Nucleus accumbens (tissue), 56 donors: ENCODE measurements around the gene P2RX6.
"Not testable (repeated sequence)": the region's sequence is repeated elsewhere in the genome, so short reads cannot be mapped to it uniquely, and the experiment has no call there.

Experiments
- DNase-seq, 56 donors: peaks; one replicate each; lab custom pipeline; 2025; lab: John Stamatoyannopoulos, UW

Gene P2RX6

DNA sequence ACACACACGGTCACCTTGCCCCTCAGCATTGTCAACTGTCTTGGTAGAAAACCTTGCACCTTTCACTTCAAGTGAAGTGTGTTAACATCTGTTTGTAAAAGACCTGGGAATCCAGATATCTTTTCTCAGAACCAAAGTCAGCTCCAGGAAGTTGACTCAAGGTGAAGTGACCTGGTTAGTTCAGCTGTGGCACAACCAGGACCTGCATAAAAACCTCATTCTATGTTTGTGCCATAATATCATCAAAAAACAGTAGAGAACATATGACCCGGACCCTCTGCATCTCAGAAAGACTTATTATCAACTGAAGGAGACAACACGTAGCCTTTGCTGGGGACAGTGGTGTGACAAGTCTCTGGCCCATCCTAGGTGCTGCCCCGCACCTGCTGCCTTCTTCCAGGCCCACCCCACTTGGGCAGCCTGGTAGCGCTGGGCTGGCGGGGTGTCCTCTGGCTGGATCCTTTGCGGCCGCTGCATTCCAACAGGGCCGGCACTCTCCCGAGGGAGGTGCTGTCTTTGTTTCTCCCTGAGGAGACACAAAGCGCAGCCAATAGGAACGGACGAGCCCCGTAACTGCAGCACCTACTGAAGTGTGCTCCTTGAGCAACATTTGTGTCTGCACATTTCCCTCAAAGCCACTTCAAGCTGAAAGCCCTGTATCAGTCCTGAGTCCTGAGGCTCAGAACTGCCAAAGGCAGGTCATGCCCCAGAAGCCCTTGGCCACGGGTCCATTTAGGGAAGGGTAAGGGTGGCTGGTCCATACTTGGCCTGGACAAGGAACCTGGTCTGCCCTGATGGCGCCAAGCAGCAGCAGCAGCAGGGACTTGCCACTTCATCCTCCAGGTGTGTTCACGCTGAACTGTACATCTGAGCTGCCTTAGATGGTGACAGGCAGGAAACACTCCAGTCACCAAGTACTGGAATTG, 56.0 kb downstream of the P2RX6 start:
- DNase-seq: no peak

GRCh38 chr22:21071796-21072195, 56.8 kb downstream of the P2RX6 start:
- DNase-seq: not testable (repeated sequence)

DNA sequence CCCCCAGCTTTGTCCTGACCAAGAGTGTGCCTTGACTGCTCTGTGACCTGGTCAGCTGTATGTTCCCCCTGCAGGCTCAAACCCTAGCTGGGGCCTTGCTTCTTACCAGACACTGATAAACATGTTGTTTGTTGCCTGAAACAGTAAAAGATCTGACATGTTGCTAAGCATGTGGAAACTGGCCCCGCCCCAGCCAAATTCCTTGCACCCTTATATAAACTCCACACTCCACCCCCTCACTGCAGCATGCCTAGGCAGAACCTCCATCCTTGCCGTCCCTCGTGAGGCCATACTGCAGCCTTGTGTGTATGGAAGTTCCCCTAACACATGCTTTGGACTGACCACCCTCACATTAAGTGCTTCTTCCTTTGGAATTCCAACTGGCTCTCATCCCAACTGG, 58.1 kb downstream of the P2RX6 start:
- DNase-seq: no peak

DNA sequence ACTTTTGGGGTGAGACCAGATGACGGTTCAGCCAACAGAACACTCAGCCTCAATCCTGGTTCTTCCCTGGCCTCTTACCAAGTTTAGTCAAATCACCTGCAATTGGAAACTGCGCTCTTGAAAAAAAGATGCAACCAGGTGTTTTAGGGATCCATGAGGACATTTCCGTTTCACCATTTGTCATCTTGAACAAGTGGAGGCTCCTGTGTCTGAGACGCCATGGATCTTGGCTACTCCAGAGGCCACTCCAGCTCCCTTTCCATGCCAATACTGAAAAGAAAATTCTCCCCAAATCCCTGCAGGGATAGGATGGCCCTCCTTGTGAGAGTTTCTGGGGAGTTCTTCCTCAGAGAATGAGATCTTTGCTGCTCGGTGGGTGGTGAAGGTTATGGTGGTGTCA, 58.5 kb downstream of the P2RX6 start:
- DNase-seq: no peak

GRCh38 chr22:21074102-21074715, 59.2 kb downstream of the P2RX6 start:
- DNase-seq: no peak

DNA sequence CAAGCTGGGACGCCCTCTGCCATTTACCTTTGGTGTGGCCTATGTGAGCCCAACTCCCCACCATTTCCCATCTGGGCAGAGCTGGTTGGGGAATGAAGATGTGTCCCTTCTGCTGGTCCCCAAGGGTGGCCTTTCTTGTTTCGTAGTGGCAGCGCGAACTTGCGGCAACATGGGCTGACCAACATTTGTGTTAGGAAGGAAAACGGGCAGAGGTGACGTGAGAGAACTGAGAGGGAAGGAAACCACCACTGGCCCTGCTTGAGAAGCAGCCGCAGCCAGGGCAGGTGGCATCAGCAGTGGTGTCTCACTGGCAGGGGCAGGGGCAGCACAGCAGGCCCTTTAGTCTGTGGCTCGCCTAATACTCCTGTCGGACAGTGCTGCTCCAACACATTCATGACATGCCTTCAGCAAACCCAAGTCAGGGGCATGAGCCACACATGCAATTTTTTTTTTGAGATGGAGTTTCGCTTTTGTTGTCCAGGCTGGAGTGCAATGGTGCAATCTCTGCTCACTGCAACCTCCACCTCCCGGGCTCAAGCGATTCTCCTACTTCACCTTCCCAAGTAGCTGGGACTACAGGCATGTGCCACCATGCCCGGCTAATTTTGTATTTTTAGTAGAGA, 60.7 kb downstream of the P2RX6 start:
- DNase-seq: no peak

GRCh38 chr22:21076912-21077625, 62.1 kb downstream of the P2RX6 start:
- no peak for DNase-seq
